WTC11 (cell line): ENCODE data around the gene CYBA. TPM values are rescaled to one million over a fixed set of nuclear protein-coding genes. Genes with fewer than 3 reads are reported as not detected.

Source experiments
- ATAC-seq: fragments of 200-7000 bp; cut with Tn5 transposase; 2 replicates; pipeline ENCODE4 v1.10.0; 2021; ENCODE audit warnings: mild to moderate bottlenecking, moderate library complexity
- CTCF ChIA-PET: fragments of 300-600 bp; sonication (Branson Sonifier 250); formaldehyde crosslinking; loops from one replicate; lab custom pipeline; 2021; ENCODE audit warnings: antibody characterized with exemption; lab: Charles Lee
- POLR2A ChIA-PET: fragments of 350-600 bp; sonication (Branson Sonifier 250); formaldehyde crosslinking; loops from one replicate; lab custom pipeline; 2021; ENCODE audit warnings: antibody characterized with exemption; lab: Charles Lee
- DNase-seq: peaks from one replicate; pipeline ENCODE4 v3.0.0; 2021; ENCODE audit warnings: low spot score
- H3K27ac Mint-ChIP-seq: 2 replicates; pipeline ENCODE4 v1.8.0; 2021; ENCODE audit warnings: mixed read lengths
- H3K27me3 Mint-ChIP-seq: 2 replicates; pipeline ENCODE4 v1.8.0; 2021; ENCODE audit warnings: low read depth, mild to moderate bottlenecking, moderate library complexity, mixed read lengths
- H3K36me3 Mint-ChIP-seq: 2 replicates; pipeline ENCODE4 v1.8.0; 2021; ENCODE audit warnings: mixed read lengths
- H3K4me1 Mint-ChIP-seq: 2 replicates; pipeline ENCODE4 v1.8.0; 2022; ENCODE audit warnings: mixed read lengths
- H3K4me3 Mint-ChIP-seq: 2 replicates; pipeline ENCODE4 v1.8.0; 2021; ENCODE audit warnings: mild to moderate bottlenecking, moderate library complexity, mixed read lengths
- H3K9me3 Mint-ChIP-seq: 2 replicates; pipeline ENCODE4 v1.8.0; 2021; ENCODE audit warnings: mixed read lengths
- AFF4 ChIP-seq: sonication (generic); formaldehyde crosslinking; IDR thresholded peaks from 2 replicates; pipeline ENCODE4 v1.8.1; 2023; ENCODE audit warnings: mild to moderate bottlenecking, missing genetic modification reagents, borderline replicate concordance
- ATF3 ChIP-seq: sonication (generic); formaldehyde crosslinking; conservative IDR thresholded peaks from 2 replicates; pipeline ENCODE4 v1.8.1; 2022; ENCODE audit warnings: mild to moderate bottlenecking, missing genetic modification reagents
- CBFB ChIP-seq: sonication (generic); formaldehyde crosslinking; IDR thresholded peaks from 2 replicates; pipeline ENCODE4 v1.8.1; 2022; ENCODE audit warnings: mild to moderate bottlenecking, low read depth, missing genetic modification reagents
- CDX4 ChIP-seq: fragments of 250-450 bp; sonication (Bioruptor Pico); IDR thresholded peaks from 2 replicates; pipeline ENCODE4 v1.9.0; 2021; ENCODE audit warnings: moderate library complexity, mild to moderate bottlenecking, inconsistent platforms, borderline replicate concordance
- CREB1 ChIP-seq: sonication (generic); formaldehyde crosslinking; IDR thresholded peaks from 2 replicates; pipeline ENCODE4 v1.8.0; 2023; ENCODE audit warnings: mild to moderate bottlenecking, missing genetic modification reagents
- E2F4 ChIP-seq: sonication (generic); formaldehyde crosslinking; IDR thresholded peaks from 2 replicates; pipeline ENCODE4 v1.8.1; 2022; ENCODE audit warnings: low read depth, mild to moderate bottlenecking, moderate library complexity, missing genetic modification reagents, borderline replicate concordance
- ERG ChIP-seq: fragments of 250-450 bp; sonication (Bioruptor Pico); IDR thresholded peaks from 2 replicates; pipeline ENCODE4 v1.8.0; 2021; ENCODE audit warnings: mild to moderate bottlenecking
- FOXP1 ChIP-seq: sonication (generic); formaldehyde crosslinking; IDR thresholded peaks from 2 replicates; pipeline ENCODE4 v1.8.0; 2022; ENCODE audit warnings: missing genetic modification reagents, mild to moderate bottlenecking, moderate library complexity, borderline replicate concordance
- GRHL2 ChIP-seq: fragments of 250-450 bp; sonication (Bioruptor Pico); IDR thresholded peaks from 2 replicates; pipeline ENCODE4 v1.8.0; 2022; ENCODE audit warnings: mild to moderate bottlenecking, moderate library complexity; ENCODE audit not compliant: insufficient replicate concordance, severe bottlenecking
- JUN ChIP-seq: sonication (generic); formaldehyde crosslinking; IDR thresholded peaks from 2 replicates; pipeline ENCODE4 v1.8.0; 2023; ENCODE audit warnings: mild to moderate bottlenecking, missing genetic modification reagents
- MYBL2 ChIP-seq: sonication (generic); formaldehyde crosslinking; IDR thresholded peaks from 2 replicates; pipeline ENCODE4 v1.8.1; 2023; ENCODE audit warnings: mild to moderate bottlenecking, moderate library complexity, missing genetic modification reagents
- NR3C1 ChIP-seq: sonication (generic); formaldehyde crosslinking; conservative IDR thresholded peaks from 2 replicates; pipeline ENCODE4 v1.8.1; 2023; ENCODE audit warnings: low read depth, mild to moderate bottlenecking, missing genetic modification reagents
- ZMAT4 ChIP-seq: fragments of 250-450 bp; sonication (Bioruptor Pico); IDR thresholded peaks from 2 replicates; pipeline ENCODE4 v1.9.0; 2021; ENCODE audit warnings: mild to moderate bottlenecking
- ZNF138 ChIP-seq: sonication (generic); formaldehyde crosslinking; conservative IDR thresholded peaks from 2 replicates; pipeline ENCODE4 v1.8.1; 2022; ENCODE audit warnings: mild to moderate bottlenecking, moderate library complexity, missing genetic modification reagents
- ZNF263 ChIP-seq: sonication (generic); formaldehyde crosslinking; IDR thresholded peaks from 2 replicates; pipeline ENCODE4 v1.8.1; 2022; ENCODE audit warnings: low read depth, mild to moderate bottlenecking, moderate library complexity, missing genetic modification reagents
- ZNF317 ChIP-seq: sonication (generic); formaldehyde crosslinking; IDR thresholded peaks from 2 replicates; pipeline ENCODE4 v1.8.1; 2023; ENCODE audit warnings: low read depth, mild to moderate bottlenecking, moderate library complexity, missing genetic modification reagents, borderline replicate concordance
- ZNF425 ChIP-seq: fragments of 250-450 bp; sonication (Bioruptor Pico); conservative IDR thresholded peaks from 2 replicates; pipeline ENCODE4 v1.9.0; 2021; ENCODE audit warnings: mild to moderate bottlenecking
- total RNA-seq: library from RNA; stranded (reverse); gene quantifications from 3 replicates; pipeline ENCODE4 v1.2.3, GENCODE V29; 2021
- TF ChIP-seq, protein P1 (sequence below): sonication (generic); formaldehyde crosslinking; IDR thresholded peaks from 2 replicates; pipeline ENCODE4 v1.8.1; 2023; ENCODE audit warnings: mild to moderate bottlenecking, missing genetic modification reagents, moderate library complexity
- TF ChIP-seq, protein P2 (sequence below): sonication (generic); formaldehyde crosslinking; IDR thresholded peaks from 2 replicates; pipeline ENCODE4 v1.8.0; 2023; ENCODE audit warnings: missing genetic modification reagents
- TF ChIP-seq, protein P3 (sequence below): sonication (generic); formaldehyde crosslinking; IDR thresholded peaks from 2 replicates; pipeline ENCODE4 v1.8.0; 2023; ENCODE audit warnings: mild to moderate bottlenecking, missing genetic modification reagents

CYBA gene
- total RNA-seq, 1 experiment from 2014 or later, result 169 TPM

GRCh38 chr16:88593910-88594309 lies 56.9 kb downstream of the CYBA start:
- no peak for DNase-seq
- CTCF ChIA-PET, result interaction anchor here (0.6 to 2.8 kb wide), 4 partner anchors 15 to 441 kb away, joined by 3 to 11 read pairs (median 3); partner anchors contain the start of gene ZC3H18
- POLR2A ChIA-PET, result no interaction called here
- no peaks in the 10 kb centered on the region for H3K4me1 Mint-ChIP-seq
- no peak for ATAC-seq
- H3K4me3 Mint-ChIP-seq, result no peak overlapping the region
- no peak overlapping the region for H3K27ac Mint-ChIP-seq
- H3K9me3 Mint-ChIP-seq, result no peaks in the 10 kb centered on the region
- H3K27me3 Mint-ChIP-seq, result no peaks in the 10 kb centered on the region
- TF ChIP-seq MYBL2 (CRISPR knock-in tag) (no peak), ZMAT4 (CRISPR knock-in tag) (no peak), E2F4 (CRISPR knock-in tag) (no peak), NR3C1 (CRISPR knock-in tag) (no peak), ATF3 (no peak), JUN (CRISPR knock-in tag) (no peak), ERG (CRISPR knock-in tag) (no peak), CBFB (CRISPR knock-in tag) (no peak), AFF4 (no peak), FOXP1 (no peak), ZNF317 (CRISPR knock-in tag) (no peak), CREB1 (CRISPR knock-in tag) (no peak), GRHL2 (no peak), ZNF425 (CRISPR knock-in tag) (no peak), ZNF138 (CRISPR knock-in tag) (no peak), CDX4 (CRISPR knock-in tag) (no peak), ZNF263 (CRISPR knock-in tag) (no peak)
- TF ChIP-seq, protein P1, sequence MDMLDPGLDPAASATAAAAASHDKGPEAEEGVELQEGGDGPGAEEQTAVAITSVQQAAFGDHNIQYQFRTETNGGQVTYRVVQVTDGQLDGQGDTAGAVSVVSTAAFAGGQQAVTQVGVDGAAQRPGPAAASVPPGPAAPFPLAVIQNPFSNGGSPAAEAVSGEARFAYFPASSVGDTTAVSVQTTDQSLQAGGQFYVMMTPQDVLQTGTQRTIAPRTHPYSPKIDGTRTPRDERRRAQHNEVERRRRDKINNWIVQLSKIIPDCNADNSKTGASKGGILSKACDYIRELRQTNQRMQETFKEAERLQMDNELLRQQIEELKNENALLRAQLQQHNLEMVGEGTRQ (CRISPR knock-in tag), result no peak
- TF ChIP-seq, protein P2, sequence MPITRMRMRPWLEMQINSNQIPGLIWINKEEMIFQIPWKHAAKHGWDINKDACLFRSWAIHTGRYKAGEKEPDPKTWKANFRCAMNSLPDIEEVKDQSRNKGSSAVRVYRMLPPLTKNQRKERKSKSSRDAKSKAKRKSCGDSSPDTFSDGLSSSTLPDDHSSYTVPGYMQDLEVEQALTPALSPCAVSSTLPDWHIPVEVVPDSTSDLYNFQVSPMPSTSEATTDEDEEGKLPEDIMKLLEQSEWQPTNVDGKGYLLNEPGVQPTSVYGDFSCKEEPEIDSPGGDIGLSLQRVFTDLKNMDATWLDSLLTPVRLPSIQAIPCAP (CRISPR knock-in tag), result no peak
- TF ChIP-seq, protein P3, sequence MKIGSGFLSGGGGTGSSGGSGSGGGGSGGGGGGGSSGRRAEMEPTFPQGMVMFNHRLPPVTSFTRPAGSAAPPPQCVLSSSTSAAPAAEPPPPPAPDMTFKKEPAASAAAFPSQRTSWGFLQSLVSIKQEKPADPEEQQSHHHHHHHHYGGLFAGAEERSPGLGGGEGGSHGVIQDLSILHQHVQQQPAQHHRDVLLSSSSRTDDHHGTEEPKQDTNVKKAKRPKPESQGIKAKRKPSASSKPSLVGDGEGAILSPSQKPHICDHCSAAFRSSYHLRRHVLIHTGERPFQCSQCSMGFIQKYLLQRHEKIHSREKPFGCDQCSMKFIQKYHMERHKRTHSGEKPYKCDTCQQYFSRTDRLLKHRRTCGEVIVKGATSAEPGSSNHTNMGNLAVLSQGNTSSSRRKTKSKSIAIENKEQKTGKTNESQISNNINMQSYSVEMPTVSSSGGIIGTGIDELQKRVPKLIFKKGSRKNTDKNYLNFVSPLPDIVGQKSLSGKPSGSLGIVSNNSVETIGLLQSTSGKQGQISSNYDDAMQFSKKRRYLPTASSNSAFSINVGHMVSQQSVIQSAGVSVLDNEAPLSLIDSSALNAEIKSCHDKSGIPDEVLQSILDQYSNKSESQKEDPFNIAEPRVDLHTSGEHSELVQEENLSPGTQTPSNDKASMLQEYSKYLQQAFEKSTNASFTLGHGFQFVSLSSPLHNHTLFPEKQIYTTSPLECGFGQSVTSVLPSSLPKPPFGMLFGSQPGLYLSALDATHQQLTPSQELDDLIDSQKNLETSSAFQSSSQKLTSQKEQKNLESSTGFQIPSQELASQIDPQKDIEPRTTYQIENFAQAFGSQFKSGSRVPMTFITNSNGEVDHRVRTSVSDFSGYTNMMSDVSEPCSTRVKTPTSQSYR (CRISPR knock-in tag), result no peak
- peaks cover 35% of the 10 kb centered on the region for H3K36me3 Mint-ChIP-seq
